DMS53 treated with DMSO at 0.1 percent for 48 hours (cell line): ENCODE data around the gene SLC39A11.

ENCODE experiments used
- DNase-seq: peaks from one replicate; lab custom pipeline; 2025; ENCODE audit not compliant: unreplicated experiment; lab: John Stamatoyannopoulos, UW

Gene SLC39A11

GRCh38 chr17:73045724-73046123 is 46.8 kb downstream of the SLC39A11 start:
- DNase-seq = no peak

DNA sequence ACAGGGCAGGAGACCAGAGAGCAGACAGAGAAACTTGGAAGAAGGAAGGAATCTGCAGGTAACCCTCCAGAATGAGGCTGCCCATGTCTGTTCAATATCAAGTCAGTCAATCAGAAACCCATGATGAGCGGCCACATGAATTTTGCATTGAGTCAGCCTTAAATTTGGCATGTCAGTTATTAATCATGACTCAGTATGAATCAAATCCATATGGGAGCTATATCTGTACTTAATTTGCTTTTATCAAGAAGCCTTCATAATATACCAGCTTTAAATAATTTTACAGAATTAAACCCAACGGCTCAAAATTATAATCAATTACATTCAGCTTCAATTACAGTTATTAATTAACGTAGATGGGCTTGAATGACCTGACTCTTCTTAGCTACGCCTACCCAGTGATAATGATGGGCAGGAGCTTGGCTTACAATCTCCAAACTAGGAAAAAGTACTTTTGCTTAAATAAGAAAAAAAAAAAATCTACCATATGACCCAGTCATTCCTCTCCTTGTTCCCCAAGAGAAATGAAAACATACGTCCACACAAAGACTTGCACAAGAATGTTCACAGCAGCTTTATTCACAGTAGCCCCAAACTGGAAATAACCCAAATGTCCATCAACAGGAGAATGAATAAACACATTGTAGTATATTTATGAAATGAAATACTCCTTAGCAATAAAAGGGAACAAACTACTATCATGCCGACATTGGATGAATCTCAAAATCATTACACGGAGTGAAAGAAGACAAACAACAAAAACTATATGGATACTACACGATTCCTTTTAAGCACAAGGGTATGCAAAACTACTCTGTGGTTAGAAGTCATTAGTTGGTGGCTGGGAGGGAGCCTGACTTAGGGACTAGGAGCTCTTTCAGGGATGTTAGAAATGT is 48.6 kb downstream of the SLC39A11 start:
- no peak for DNase-seq

DNA sequence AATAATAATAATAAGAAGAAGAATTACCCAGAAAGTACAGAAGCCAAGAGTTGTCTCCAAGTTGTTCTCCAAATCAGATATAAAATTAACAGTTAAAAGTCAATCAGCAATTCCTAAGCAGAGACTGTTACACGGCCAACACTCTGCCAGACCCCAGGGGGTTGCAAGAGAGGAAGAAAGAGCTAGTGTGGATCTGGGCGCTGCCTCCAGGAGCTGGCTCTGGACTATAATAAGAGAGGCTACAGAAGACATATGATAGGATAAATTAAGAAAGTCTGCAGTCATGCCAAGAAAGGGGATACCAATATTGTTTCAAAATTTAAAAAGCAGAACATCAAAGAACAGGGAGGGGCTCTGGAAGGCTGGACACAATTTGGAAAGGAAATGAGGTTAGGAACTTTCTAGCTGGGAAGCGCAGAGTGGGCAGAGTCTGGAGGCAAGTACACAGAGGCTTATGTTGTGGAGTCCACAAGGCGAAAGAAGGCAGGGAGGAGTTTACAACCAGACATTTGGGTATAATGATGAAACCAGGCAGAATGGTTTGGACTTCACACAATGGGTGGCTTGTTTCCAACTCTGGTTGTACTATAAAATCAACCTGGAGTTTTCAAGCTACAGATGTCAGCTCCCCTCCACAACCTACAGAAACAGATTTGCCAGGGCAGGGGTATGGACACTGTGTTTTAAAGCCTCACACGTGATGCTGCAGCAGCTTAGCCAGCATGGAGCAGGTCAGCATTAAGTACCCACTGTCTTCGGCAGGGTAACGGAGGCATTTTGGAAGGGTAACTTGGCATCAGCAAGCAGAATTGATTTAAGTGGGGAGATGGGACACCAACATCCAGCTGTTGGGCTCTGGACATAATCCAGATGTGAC is 49.4 kb downstream of the SLC39A11 start:
- DNase-seq = no peak

DNA sequence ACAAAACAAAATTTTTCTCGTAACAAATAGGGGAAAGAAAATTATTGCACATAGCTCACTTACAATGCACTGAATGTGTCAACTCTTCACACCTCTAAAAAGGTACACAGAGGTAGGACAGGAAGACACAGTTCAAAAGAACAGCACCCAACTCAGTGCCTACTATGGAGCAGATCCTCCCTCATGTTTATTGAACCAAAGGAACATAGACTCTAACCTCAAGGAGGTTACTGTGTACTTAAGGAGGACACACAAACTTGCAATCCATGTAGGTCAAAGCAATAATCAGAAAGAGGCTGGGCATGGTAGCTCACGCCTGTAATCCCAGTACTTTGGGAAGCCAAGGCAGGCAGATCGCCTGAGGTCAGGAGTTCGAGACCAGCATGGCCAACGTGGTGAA is 50.3 kb downstream of the SLC39A11 start:
- no peak for DNase-seq

GRCh38 chr17:73039282-73039681 is 53.2 kb downstream of the SLC39A11 start:
- no peak for DNase-seq

DNA sequence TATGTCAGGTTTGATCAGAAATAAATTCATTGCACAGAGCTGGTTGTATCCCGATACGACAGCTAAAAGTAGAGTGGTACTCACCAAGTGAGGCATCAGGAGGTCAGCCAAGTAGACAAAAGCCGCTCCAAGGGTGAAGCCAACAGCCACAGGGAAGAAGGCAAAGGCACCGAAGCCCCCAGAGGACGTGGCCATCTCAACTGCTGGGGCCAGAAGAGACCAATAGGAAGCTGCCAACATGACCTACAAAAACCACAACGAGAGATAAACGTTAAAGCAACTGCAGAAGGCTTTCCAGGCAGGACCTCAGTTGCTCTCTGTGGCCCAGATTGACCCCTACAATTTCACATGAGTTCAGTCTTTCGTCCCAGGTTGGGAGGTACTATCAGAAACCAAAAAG is 61.0 kb downstream of the SLC39A11 start:
- no peak for DNase-seq

GRCh38 chr17:73030995-73031394 is 61.5 kb downstream of the SLC39A11 start:
- DNase-seq = no peak

- no peak for DNase-seq
These were observed 62.0 kb downstream of the SLC39A11 start for GRCh38 chr17:73030501-73030921.

DNA sequence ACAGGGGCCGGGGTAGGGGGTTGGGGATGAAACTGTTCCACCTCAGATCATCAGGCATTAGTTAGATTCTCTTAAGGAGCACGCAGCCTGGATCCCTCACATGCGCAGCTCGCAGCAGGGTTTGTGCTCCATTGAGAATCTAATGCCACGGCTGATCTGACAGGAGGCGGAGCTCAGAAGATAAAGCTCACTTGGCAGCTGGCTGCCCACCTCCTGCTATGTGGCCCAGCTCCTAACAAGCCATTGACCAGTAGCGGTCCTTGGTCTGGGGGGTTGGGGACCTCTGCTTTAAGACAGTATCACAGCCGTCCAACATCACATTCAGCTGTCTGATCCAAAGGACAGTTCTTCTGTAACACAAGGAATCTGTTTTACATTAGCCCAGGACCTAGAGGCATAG is 62.5 kb downstream of the SLC39A11 start:
- no peak for DNase-seq

- no peak for DNase-seq
These were observed 63.5 kb downstream of the SLC39A11 start for GRCh38 chr17:73029021-73029420.

DNA sequence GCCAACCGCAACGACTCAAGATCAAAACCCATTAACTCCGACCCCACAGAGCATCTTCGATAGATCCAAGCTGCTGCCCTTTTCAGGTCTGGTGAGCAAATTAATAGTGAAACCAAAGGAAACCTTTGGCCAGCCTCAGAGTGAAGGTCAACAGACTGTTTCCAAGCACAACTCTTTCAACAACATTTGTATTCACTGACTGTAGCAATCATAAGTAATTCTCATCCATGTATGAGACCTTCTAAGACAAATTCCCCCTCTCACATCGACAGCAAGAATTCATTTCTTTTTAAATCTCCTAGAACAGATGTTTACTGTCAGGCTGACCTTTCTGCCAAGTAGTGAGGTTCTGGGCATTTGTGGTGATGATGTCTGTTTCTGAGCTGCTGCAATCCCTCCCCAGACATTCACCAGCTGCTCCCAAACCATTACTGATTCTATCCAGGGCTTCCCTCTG is 64.2 kb downstream of the SLC39A11 start:
- DNase-seq = no peak

GRCh38 chr17:73027130-73027741 is 65.3 kb downstream of the SLC39A11 start:
- no peak for DNase-seq

GRCh38 chr17:73025041-73025560 is 67.4 kb downstream of the SLC39A11 start:
- DNase-seq = no peak

DNA sequence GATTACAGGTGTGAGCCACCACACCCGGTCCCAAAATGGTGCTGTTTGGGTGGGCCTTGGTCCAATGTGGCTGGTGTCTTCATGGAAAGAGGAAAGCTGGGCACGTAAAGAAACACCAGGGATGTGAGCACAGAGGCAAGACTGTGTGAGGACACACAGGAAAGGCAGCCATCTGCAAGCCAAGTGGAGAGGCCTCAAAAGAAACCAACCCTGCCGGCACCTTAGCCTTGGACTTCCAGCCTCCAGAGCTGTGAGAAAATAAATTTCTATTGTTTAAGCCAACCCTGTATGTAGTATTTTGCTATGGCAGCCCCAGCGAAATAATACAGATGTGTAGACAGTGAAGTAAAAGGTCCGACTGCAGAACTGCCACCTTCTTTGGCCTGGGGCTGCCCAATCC is 68.7 kb downstream of the SLC39A11 start:
- no peak for DNase-seq

DNA sequence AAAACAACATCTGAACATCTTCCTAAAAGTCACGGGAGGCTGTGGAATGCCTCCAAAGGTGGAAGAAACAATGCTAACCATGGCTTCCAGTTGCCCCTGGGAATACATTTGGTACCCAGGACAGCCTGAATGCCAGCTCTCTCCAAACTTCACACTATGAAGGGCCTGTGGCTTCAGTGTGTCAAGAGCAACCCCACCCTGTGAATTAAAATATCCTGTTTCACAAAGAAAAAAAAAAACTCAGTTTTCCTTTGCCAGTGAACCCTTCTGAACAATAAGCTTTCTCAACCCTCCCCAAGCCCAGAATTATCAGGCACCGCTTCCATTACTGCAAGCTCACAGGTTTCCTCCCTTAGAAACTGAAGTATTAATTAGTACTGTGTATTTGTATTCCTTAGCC is 69.8 kb downstream of the SLC39A11 start:
- no peak for DNase-seq

DNA sequence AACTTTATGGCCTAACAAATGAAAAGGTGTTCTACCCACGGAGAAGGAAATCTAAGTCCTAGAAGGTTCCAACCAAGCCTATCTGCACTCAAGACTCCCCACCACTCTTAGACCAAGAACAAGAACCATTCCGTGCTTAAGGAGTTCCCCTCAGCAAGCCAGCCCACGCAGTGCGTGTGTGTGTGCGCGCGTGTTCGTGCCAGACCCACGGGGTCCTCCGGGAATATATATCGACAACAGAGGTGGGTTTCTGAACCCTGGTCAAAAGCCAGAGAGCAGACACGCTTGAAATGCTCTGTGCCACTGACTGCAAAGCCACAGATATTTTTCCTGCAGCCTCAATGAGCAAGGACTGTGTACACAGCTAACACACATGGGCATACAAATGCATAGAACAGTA is 70.7 kb downstream of the SLC39A11 start:
- no peak for DNase-seq

DNA sequence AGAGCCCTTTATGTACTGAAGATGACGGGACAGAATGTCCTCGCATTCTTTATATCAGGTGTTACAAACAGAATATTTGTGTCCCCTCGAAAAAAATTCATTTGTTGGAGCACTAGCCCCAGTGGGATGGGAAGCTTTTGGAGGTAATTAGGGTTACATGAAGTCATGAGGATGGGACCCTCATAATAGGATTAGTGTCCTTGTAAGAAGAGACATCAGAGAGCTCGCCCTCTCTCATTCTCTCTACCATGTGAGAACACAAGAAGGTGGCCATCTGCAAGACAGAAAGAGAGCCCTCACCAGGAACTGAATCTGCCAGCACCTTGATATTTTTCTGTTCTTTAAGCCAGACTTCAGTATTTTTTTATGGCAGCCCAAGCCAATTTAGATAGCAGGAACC is 72.4 kb downstream of the SLC39A11 start:
- DNase-seq = no peak

DNA sequence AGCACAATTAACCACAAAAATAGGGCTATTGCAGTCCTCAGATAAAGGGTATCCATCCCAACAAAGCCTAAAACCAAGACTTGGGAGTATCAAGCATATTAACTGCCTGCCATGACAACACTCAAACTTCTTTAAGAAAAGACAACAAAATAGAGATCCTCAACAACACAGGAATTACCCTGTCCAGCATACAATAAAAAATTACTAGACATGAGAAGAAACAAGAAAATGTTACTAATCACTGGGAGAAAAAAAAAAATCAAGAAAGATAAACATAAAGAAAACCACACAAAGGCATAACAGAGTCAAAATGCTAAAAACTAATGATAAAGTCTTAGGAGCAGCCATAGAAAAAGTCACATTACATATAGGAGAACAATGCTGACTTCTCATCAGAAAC is 73.9 kb downstream of the SLC39A11 start:
- DNase-seq = no peak

GRCh38 chr17:73017658-73018057 is 74.8 kb downstream of the SLC39A11 start:
- DNase-seq = no peak

DNA sequence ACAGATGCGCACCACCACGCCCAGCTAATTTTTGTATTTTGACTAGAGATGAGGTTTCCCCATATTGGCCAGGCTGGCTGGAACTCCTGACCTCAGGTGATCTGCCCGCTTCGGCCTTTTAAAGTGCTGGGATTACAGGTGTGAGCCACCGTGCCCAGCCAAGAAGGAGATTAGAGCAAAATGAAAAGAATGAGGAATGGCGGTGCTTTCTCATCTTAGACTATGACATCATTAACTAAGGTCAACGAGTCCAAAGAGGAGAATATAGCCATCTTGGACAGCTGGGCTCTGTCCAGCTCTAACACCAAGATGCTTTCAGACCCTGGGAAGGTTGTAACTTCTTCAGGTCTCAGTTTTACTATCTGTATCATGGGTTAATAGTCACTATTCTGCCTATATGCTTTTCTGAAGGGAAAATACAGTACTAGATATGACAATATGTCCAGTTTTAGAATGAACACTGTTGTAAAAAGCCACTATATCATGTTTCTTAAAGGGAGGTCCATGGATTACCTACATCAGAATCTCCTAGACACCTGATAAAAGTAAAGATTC is 76.7 kb downstream of the SLC39A11 start:
- no peak for DNase-seq
